ENCODE measurements around the gene GRID2.
"Not testable (repeated sequence)": the region's sequence is repeated elsewhere in the genome, so short reads cannot be mapped to it uniquely, and the experiment has no call there.

The GRID2 gene

GRCh38 chr4:93648258-93648657 lies 1344.5 kb downstream of the GRID2 start:
- H3K36me3 ChIP-seq (ENCODE audit: control insufficient read depth, insufficient read depth, low read length) = no peaks in the 10 kb centered on the region
- H3K9me3 ChIP-seq (ENCODE audit: control insufficient read depth, insufficient read depth, low read length) = no peaks in the 10 kb centered on the region
- H3K27ac ChIP-seq (ENCODE audit: low read length) = no peak overlapping the region
- no peaks in the 10 kb centered on the region; the same call in 1 of the 2 replicates for H3K4me1 ChIP-seq (ENCODE audit: control insufficient read depth, insufficient read depth, low read length)
- WGBS (ENCODE audit: insufficient coverage, insufficient read length) = no CpG with 5 or more reads among the region's 3 CpGs
- no peak for DNase-seq (ENCODE audit: low read depth, low spot score)
- H3K27me3 ChIP-seq (ENCODE audit: control insufficient read depth, insufficient read depth, low read length) = no peaks in the 10 kb centered on the region
- no peak overlapping the region for H3K4me3 ChIP-seq (ENCODE audit: low read length)

GRCh38 chr4:93649828-93650227 lies 1346.1 kb downstream of the GRID2 start:
- Histone ChIP-seq H3K36me3 (ENCODE audit: control insufficient read depth, insufficient read depth, low read length) (no peaks in the 10 kb centered on the region), H3K4me3 (ENCODE audit: low read length) (no peak overlapping the region), H3K27ac (ENCODE audit: low read length) (no peak overlapping the region), H3K27me3 (ENCODE audit: control insufficient read depth, insufficient read depth, low read length) (no peaks in the 10 kb centered on the region), H3K4me1 (ENCODE audit: control insufficient read depth, insufficient read depth, low read length) (no peaks in the 10 kb centered on the region), H3K9me3 (ENCODE audit: control insufficient read depth, insufficient read depth, low read length) (no peaks in the 10 kb centered on the region)
- no peak for DNase-seq (ENCODE audit: low read depth, low spot score)

- no peaks in the 10 kb centered on the region for H3K4me1 ChIP-seq (ENCODE audit: control insufficient read depth, insufficient read depth, low read length)
- H3K4me3 ChIP-seq (ENCODE audit: low read length) = no peak overlapping the region
- H3K36me3 ChIP-seq (ENCODE audit: control insufficient read depth, insufficient read depth, low read length) = no peaks in the 10 kb centered on the region
- no CpG with 5 or more reads among the region's 1 CpG for WGBS (ENCODE audit: insufficient coverage, insufficient read length)
- no peak overlapping the region for H3K27ac ChIP-seq (ENCODE audit: low read length)
- H3K9me3 ChIP-seq (ENCODE audit: control insufficient read depth, insufficient read depth, low read length) = no peaks in the 10 kb centered on the region
- no peak for DNase-seq (ENCODE audit: low read depth, low spot score)
- H3K27me3 ChIP-seq (ENCODE audit: control insufficient read depth, insufficient read depth, low read length) = no peaks in the 10 kb centered on the region
Measured at GRCh38 chr4:93654211-93654610, 1350.4 kb downstream of the GRID2 start.

GRCh38 chr4:93657527-93657926 lies 1353.8 kb downstream of the GRID2 start:
- WGBS (ENCODE audit: insufficient coverage, insufficient read length) = no CpG with 5 or more reads among the region's 2 CpGs
- H3K9me3 ChIP-seq (ENCODE audit: control insufficient read depth, insufficient read depth, low read length) = no peaks in the 10 kb centered on the region
- H3K27me3 ChIP-seq (ENCODE audit: control insufficient read depth, insufficient read depth, low read length) = no peaks in the 10 kb centered on the region
- no peaks in the 10 kb centered on the region for H3K4me1 ChIP-seq (ENCODE audit: control insufficient read depth, insufficient read depth, low read length)
- H3K4me3 ChIP-seq (ENCODE audit: low read length) = no peak overlapping the region
- no peak for DNase-seq (ENCODE audit: low read depth, low spot score)
- no peaks in the 10 kb centered on the region for H3K36me3 ChIP-seq (ENCODE audit: control insufficient read depth, insufficient read depth, low read length)
- H3K27ac ChIP-seq (ENCODE audit: low read length) = no peak overlapping the region

- Histone ChIP-seq H3K4me1 (ENCODE audit: control insufficient read depth, insufficient read depth, low read length) (no peaks in the 10 kb centered on the region), H3K36me3 (ENCODE audit: control insufficient read depth, insufficient read depth, low read length) (no peaks in the 10 kb centered on the region), H3K4me3 (ENCODE audit: low read length) (no peak overlapping the region), H3K27me3 (ENCODE audit: control insufficient read depth, insufficient read depth, low read length) (no peaks in the 10 kb centered on the region), H3K27ac (ENCODE audit: low read length) (no peak overlapping the region), H3K9me3 (ENCODE audit: control insufficient read depth, insufficient read depth, low read length) (no peaks in the 10 kb centered on the region)
- WGBS (ENCODE audit: insufficient coverage, insufficient read length) = no CpG with 5 or more reads among the region's 3 CpGs
- DNase-seq (ENCODE audit: low read depth, low spot score) = no peak
Measured at GRCh38 chr4:93658443-93658842, 1354.7 kb downstream of the GRID2 start.

GRCh38 chr4:93659629-93660028 lies 1355.9 kb downstream of the GRID2 start:
- Histone ChIP-seq H3K4me3 (ENCODE audit: low read length) (no peak overlapping the region), H3K4me1 (ENCODE audit: control insufficient read depth, insufficient read depth, low read length) (no peaks in the 10 kb centered on the region), H3K9me3 (ENCODE audit: control insufficient read depth, insufficient read depth, low read length) (no peaks in the 10 kb centered on the region), H3K27ac (ENCODE audit: low read length) (no peak overlapping the region), H3K36me3 (ENCODE audit: control insufficient read depth, insufficient read depth, low read length) (no peaks in the 10 kb centered on the region), H3K27me3 (ENCODE audit: control insufficient read depth, insufficient read depth, low read length) (no peaks in the 10 kb centered on the region)
- no CpG with 5 or more reads among the region's 2 CpGs for WGBS (ENCODE audit: insufficient coverage, insufficient read length)
- DNase-seq (ENCODE audit: low read depth, low spot score) = no peak

GRCh38 chr4:93660036-93660435 lies 1356.3 kb downstream of the GRID2 start:
- no peaks in the 10 kb centered on the region for H3K36me3 ChIP-seq (ENCODE audit: control insufficient read depth, insufficient read depth, low read length)
- no peak overlapping the region for H3K4me3 ChIP-seq (ENCODE audit: low read length)
- no peaks in the 10 kb centered on the region for H3K9me3 ChIP-seq (ENCODE audit: control insufficient read depth, insufficient read depth, low read length)
- WGBS (ENCODE audit: insufficient coverage, insufficient read length) = no CpG with 5 or more reads among the region's 3 CpGs
- no peak overlapping the region for H3K27ac ChIP-seq (ENCODE audit: low read length)
- no peaks in the 10 kb centered on the region for H3K27me3 ChIP-seq (ENCODE audit: control insufficient read depth, insufficient read depth, low read length)
- no peaks in the 10 kb centered on the region for H3K4me1 ChIP-seq (ENCODE audit: control insufficient read depth, insufficient read depth, low read length)
- no peak for DNase-seq (ENCODE audit: low read depth, low spot score)

- no peak overlapping the region for H3K4me3 ChIP-seq (ENCODE audit: low read length)
- DNase-seq (ENCODE audit: low read depth, low spot score) = no peak
- H3K27ac ChIP-seq (ENCODE audit: low read length) = no peak overlapping the region
- no peaks in the 10 kb centered on the region for H3K27me3 ChIP-seq (ENCODE audit: control insufficient read depth, insufficient read depth, low read length)
- no peaks in the 10 kb centered on the region for H3K4me1 ChIP-seq (ENCODE audit: control insufficient read depth, insufficient read depth, low read length)
- no CpG with 5 or more reads among the region's 2 CpGs for WGBS (ENCODE audit: insufficient coverage, insufficient read length)
- H3K9me3 ChIP-seq (ENCODE audit: control insufficient read depth, insufficient read depth, low read length) = no peaks in the 10 kb centered on the region; the same call in 1 of the 2 replicates
- no peaks in the 10 kb centered on the region for H3K36me3 ChIP-seq (ENCODE audit: control insufficient read depth, insufficient read depth, low read length)
Measured at GRCh38 chr4:93670434-93670833, 1366.7 kb downstream of the GRID2 start.

- H3K4me1 ChIP-seq (ENCODE audit: control insufficient read depth, insufficient read depth, low read length) = no peaks in the 10 kb centered on the region
- no peaks in the 10 kb centered on the region for H3K36me3 ChIP-seq (ENCODE audit: control insufficient read depth, insufficient read depth, low read length)
- no CpG with 5 or more reads among the region's 3 CpGs for WGBS (ENCODE audit: insufficient coverage, insufficient read length)
- no peak for DNase-seq (ENCODE audit: low read depth, low spot score)
- H3K27ac ChIP-seq (ENCODE audit: low read length) = no peak overlapping the region
- no peak overlapping the region for H3K4me3 ChIP-seq (ENCODE audit: low read length)
- no peaks in the 10 kb centered on the region for H3K27me3 ChIP-seq (ENCODE audit: control insufficient read depth, insufficient read depth, low read length)
- H3K9me3 ChIP-seq (ENCODE audit: control insufficient read depth, insufficient read depth, low read length) = no peaks in the 10 kb centered on the region; the same call in 1 of the 2 replicates
Measured at GRCh38 chr4:93671093-93671492, 1367.3 kb downstream of the GRID2 start.

- H3K36me3 ChIP-seq (ENCODE audit: control insufficient read depth, insufficient read depth, low read length); H3K4me3 ChIP-seq (ENCODE audit: low read length); H3K27ac ChIP-seq (ENCODE audit: low read length); H3K27me3 ChIP-seq (ENCODE audit: control insufficient read depth, insufficient read depth, low read length); H3K4me1 ChIP-seq (ENCODE audit: control insufficient read depth, insufficient read depth, low read length); DNase-seq (ENCODE audit: low read depth, low spot score); H3K9me3 ChIP-seq (ENCODE audit: control insufficient read depth, insufficient read depth, low read length): not testable (repeated sequence)
- WGBS (ENCODE audit: insufficient coverage, insufficient read length) = no CpG with 5 or more reads among the region's 16 CpGs
Measured at GRCh38 chr4:93676937-93677336, 1373.2 kb downstream of the GRID2 start.

- H3K36me3 ChIP-seq (ENCODE audit: control insufficient read depth, insufficient read depth, low read length) = no peaks in the 10 kb centered on the region
- H3K4me1 ChIP-seq (ENCODE audit: control insufficient read depth, insufficient read depth, low read length) = no peaks in the 10 kb centered on the region
- H3K9me3 ChIP-seq (ENCODE audit: control insufficient read depth, insufficient read depth, low read length) = no peaks in the 10 kb centered on the region
- no peak overlapping the region for H3K4me3 ChIP-seq (ENCODE audit: low read length)
- no peak for DNase-seq (ENCODE audit: low read depth, low spot score)
- no peaks in the 10 kb centered on the region for H3K27me3 ChIP-seq (ENCODE audit: control insufficient read depth, insufficient read depth, low read length)
- no CpG with 5 or more reads among the region's 3 CpGs for WGBS (ENCODE audit: insufficient coverage, insufficient read length)
- H3K27ac ChIP-seq (ENCODE audit: low read length) = no peak overlapping the region
Measured at GRCh38 chr4:93684571-93684970, 1380.8 kb downstream of the GRID2 start.
